A172 (cell line): ENCODE results near the gene POLD3. TPM values are rescaled to one million over a fixed set of nuclear protein-coding genes. Genes with fewer than 3 reads are reported as not detected.

Source experiments
- DNase-seq: peaks from one replicate; pipeline ENCODE4 v3.0.0-alpha.2; 2015; ENCODE audit warnings: low spot score
- total RNA-seq: library from RNA; depleted of rRNA; stranded (reverse); fragments of >200 nt; shearing (Covaris generic); gene quantifications from 2 replicates; pipeline ENCODE4 v1.2.3, GENCODE V29; 2014; rRNA removed

POLD3 gene
- total RNA-seq: 28.7 and 41.1 TPM in 2 replicates

- peak; percentile 84 for DNase-seq
Observed at GRCh38 chr11:74592441-74593362, at the start of gene POLD3. TSS of gene POLD3 (plus strand) at chr11:74592582. CDS start at chr11:74592659, 77 bp downstream.

- peak; percentile 5 for DNase-seq
Observed at GRCh38 chr11:74543991-74544390, 48.4 kb upstream of the POLD3 start.

DNA sequence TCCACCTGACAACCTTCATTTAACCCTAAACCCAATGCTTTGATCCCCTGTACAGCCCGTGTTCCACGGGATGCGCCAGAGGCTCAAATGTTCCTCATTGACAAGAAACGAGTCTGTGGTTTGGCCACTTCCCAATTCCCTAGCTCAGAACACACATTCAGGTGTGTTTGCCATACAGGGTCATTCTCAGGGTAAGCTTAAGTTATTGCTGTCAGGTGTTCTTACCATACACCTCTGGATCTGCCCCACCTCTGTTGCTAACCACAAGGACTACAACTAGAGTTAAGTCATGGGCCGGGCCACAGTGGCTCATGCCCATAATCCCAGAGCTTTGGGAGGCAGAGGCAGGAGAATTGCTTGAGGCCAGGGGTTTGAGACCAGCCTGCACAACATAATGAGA, 45.6 kb upstream of the POLD3 start:
- DNase-seq: no peak

GRCh38 chr11:74550991-74551753, 41.2 kb upstream of the POLD3 start:
- DNase-seq: no peak

DNA sequence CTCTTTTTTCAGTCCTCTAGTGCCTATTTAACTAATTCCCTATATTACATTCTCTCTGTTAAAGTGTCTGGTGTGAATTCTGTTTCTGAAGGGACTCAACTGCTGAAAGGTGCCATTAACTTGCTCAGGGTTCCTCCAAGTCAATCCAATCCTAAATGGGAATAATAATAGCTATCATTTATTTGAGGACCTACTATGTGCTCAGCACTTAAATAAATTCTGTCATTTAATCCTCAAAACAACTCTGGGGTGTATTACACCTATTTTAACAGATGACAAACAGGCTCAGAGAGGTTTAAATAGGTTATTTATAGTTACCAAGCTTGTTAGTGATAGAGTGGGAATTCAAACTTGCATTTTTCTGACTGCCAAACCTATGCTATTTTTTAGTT, 40.6 kb upstream of the POLD3 start:
- DNase-seq: no peak

- no peak for DNase-seq
Observed at GRCh38 chr11:74557526-74557925, 34.9 kb upstream of the POLD3 start.

DNA sequence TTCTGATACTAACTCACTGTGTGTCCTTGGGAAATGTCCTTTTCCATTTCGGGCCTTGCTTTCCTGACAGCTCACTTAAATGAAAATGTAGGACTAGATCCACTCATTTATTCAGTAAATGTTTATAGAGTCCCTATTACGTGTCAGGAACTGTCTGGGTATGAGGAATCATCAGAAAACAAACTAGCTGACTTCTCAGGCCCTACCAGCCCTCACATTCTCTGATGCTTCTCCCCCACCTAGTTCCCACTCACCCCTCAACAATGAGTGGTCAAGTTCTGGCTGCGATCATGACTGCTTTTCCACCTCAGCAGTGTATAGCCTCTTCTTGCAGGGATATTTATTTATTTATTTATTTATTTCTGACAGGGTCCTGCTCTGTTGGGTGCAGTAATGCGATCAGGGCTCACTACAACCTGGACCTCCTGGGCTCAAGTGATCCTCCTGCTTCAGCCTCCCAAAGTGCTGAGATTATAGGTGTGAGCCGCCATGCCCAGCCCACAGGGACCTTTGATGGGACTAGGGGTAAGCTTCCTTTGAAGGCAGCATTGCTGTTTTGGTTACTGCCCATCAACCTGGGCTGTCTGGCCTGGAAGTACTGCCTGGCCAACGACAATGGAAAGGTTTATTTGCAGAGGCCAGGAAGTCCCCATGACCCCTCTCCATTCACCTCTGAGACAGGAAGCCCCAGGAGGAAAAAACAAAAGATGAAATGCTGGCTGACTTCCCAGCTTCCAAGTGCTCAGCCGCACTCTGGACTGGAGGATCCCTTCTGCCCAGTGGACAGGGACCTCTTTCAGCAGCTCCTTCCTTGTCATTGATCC, 33.1 kb upstream of the POLD3 start:
- DNase-seq: peak; percentile 75

- peak; percentile 82 for DNase-seq
Observed at GRCh38 chr11:74559934-74560309, 32.5 kb upstream of the POLD3 start.

DNA sequence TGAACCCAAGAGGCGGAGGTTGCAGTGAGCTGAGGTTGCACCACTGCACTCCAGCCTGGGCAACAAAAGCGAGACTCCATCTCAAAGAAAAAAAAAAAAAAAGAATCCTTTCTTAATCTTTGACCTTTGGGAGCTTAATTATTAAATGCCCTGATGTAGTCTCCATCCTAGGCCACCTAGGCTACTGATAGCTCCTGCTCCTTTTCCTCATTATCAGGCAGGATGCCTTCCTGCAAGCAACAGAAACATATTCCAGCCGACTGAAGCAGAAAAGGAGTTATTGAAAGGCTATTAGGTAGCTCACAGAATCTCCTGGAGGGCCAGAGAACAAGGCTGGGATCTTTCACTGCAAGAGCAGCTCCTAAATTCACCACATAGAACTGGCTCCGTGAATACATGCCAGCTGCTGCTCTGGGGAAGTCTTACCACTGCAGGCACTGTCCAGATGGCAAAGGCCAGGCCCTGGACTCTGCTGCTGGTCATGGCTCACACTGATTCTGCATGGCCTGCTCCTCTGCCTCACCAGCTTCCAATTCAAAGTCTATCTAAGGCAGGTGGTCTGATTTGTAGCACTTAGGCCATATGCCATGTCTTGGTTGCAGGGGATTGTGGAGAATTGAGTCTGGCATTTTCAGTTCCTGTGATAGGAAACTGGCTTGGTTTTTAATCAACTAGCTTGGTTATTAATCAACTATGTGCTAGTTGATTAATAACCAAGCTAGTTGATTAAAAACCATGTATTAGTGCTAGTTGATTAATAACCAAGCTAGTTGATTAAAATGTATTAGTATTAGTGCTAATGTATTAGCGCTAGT, 26.0 kb upstream of the POLD3 start:
- no peak for DNase-seq

DNA sequence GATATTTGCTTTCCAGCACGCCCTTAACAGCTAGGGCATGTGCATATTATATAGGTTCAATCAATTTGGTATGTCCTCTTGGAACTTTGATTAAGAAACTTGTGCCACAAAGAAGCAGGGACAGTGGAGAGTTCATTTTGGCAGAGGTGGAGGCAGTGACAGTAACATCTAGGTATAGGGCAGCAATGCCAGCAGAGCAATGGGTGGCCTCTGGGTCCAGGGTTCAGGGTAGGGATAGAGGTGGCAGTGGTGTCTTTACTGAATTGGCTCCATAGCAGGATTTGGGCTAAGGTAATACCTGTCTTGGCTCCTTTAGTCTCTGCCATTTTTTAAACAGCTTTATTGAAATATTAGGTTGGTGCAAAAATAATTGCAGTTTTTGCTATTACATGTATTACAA, 24.4 kb upstream of the POLD3 start:
- no peak for DNase-seq

DNA sequence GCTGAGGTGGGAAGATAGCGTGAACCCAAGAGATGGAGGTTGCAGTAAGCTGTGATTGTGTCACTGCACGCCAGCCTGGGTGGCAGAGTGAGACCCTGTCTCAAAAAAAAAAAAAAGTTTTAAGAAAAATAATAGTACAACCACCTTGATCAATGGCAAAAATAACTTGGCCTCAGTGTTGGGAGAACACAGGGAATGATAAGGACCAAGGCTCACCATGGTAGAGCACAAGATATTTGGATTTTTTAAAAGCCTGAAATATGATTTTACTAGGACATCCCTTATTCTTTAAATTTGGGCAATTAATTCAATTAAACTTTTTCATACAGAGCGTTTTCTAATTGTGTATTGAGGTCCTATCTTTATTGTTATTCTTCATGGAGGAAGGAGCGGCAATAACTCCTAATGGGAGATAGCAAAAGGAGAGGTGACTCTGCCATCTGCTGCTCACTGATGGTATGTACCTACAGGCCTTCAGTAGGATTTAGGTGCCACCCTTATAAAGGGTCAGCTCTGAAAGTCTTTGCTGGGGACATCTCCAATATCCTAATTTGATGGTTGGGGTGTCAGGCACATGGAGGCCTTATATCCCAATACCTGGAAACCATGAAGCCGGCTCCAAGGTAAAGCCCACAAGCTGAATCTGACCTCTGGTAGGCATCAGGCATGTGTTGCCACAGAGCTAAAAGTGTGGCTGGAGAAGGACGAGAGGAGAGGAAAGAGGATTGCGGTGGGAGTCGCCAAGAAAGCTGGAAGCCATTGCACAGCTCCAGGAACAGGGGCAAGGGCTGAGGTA, 21.9 kb upstream of the POLD3 start:
- peak; percentile 56 for DNase-seq

DNA sequence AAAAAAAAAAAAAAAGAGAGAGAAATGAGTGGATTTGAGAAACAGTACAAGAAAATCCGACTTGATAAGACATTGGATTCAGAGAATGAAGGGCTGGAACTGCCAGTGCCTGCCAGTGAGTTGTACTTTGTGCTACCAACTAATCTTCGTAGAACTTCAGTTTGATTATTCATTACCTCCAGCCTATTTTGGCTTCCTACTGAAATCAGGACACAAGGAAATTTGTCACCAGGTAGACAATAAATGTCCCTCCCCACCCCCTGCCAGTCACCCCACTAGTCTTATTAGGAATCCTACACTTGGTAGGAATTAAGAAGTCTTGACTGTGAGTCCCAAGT, 21.4 kb upstream of the POLD3 start:
- DNase-seq: no peak

DNA sequence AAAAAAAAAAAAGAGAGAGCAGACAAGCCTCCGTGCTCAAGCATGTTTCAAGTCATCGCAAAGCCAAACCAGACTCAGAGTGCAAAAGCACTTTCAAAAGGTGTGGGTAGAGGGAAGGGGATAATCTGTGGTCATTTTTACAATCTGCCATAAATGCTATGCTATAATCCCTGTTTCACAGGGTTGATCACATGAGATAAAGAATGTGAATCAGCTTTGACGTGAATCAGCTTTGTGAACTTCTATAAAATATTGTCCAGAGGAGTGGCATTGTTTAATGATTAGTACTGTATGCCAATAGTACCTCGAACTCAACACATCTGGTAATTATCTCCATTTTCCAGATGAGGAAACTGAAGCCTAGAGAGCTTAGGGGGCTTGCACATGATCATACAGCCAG, 20.0 kb upstream of the POLD3 start:
- no peak for DNase-seq

GRCh38 chr11:74574563-74574962, 17.8 kb upstream of the POLD3 start:
- no peak for DNase-seq

- DNase-seq: no peak
Observed at GRCh38 chr11:74575999-74576398, 16.4 kb upstream of the POLD3 start.

GRCh38 chr11:74577181-74577580, 15.2 kb upstream of the POLD3 start:
- DNase-seq: no peak

DNA sequence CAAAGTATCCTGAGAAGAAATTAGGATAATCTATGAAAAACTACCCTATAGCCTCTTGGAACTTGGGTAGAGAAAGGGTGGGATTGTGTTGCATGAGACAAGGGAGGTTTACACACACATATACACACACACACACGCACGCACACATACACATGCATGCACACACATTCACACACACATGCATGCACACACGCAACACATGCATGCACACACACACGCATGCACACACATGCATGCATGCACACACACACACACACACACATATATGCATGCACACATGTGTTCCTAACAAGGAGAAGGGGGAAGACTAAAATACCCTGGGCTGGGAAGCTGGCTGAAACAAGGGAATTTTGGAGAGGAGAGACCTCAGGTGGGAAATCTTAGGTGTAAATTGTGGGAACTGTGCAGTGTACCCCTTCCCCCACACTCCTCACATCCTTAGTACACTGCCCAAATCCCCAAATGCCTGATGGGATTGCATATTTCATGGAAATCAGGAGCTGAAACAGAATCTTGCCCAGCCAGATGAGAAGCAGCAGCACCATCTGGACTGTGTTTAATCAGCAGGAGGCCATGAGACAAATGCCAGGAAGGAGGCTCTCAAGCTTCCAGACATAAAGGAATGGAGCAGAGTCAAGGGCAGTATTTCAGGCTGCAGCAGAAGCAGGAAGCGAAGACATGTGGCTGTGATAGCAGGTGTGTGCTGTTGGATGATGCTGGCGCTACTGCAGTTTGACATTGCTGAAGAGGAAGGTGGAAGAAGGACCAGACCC, 14.6 kb upstream of the POLD3 start:
- DNase-seq: no peak

DNA sequence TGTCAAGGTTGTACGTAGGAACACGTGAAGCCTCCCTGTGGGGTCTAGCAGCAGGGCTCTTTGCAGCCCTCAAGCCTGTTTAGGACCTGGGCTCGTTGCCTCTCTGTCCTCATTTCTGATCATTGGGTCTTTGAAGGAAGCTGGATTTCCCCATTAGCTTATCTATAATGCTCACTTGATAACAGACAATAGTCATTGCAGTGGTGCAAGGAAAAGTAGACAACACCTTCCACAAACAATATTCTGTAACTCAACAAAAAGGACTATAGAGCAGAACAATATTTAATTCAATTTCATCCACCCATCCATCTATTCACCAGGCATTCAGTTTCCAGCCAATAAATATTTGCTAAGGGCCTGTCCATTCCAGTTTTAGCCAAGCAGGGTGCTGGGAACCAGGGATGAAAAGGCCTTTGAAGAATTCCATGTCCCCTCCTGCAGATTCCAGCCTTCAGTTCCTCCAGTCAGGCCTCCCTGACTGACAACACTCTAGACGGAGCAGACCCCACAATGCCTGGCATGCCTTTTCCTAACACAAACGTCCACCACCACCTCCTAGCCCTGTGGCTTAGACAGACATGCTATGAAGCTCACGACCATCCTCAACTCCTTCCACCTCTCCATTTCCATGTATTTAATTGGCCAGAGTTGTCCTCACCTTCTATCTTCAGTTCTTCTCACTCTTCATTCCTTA, 12.7 kb upstream of the POLD3 start:
- DNase-seq: no peak

DNA sequence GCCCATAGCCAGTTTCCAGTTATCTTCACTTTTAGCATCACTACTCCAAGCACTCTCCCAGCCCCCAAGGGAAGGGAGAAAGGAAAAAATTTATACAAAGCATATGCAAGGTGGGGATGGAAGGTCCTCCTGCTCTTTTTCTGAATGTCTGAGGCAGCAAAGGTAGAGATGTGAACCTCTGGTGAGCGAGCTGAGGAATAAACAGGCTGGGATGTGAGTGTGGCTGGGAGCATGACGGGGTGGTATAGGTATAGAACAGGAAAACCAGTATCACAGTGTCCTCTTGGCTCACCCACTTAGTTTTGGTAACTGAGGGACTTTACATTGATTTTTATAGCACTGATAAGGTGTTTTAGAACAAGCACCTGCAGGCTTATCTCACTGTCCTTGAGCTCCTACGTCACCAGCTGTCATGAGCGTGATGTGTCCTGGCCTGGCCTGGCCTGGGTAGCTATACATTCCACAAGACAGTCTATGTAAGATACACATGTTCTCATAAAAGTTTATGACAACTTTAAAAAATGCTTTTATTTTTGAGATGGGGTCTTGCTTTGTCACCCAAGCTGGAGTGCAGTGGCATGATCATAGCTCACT, 10.3 kb upstream of the POLD3 start:
- no peak for DNase-seq
